AG20443 (cell line): Measurements from ENCODE around the gene MSH2.
"Not testable (repeated sequence)": the region's sequence is repeated elsewhere in the genome, so short reads cannot be mapped to it uniquely, and the experiment has no call there.

Experiments used
- DNase-seq: peaks from one replicate; pipeline ENCODE4 v3.0.0; 2012; ENCODE audit warnings: low spot score, mixed read lengths

Gene MSH2

GRCh38 chr2:47402805-47403608, at the start of gene MSH2:
Gene MSH2, plus strand, starts transcription at chr2:47403156. Its CDS starts 36 bp downstream, at chr2:47403192.
- peak; percentile 99 for DNase-seq

DNA sequence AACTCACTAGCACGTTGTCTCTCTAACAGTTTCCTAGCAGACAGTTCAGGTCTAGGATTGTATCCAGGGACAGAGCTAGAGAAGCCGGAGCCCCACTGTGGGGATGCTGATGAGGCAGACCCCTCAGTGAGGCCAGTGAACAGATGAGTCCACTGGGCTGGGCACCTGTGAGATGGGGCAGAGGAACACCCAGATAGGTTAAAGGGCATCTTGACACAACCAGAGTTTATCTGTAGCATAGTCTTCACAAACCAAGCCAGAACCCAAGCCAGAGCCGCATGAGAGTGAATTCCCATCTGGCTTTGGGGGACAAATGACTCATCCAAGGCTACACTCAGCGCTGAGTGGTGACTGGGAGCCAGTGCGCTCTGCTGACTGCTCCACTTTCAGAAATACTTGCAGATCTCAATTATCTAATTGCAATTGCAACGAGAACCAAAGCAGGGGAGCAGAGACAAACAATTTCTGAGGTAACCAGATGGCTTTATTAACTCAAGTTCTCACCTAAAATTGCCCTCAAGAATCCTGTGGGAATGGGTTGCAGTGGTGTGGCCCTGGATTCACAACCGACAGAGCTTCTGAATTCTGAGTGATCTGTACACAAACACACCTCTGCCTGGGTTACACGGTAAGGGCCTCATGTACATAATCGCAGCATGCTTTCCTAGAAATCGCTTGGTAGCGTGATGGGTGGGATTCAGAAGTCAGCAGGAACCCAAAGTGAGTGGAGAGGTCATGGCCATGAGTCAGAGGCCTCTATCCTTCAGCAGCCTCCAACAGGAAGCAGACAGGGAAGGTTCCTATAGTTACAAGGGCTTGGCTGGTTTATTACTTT, 48.7 kb upstream of the MSH2 start:
- peak; percentile 31 for DNase-seq

GRCh38 chr2:47354848-47355204, 48.1 kb upstream of the MSH2 start:
- DNase-seq: no peak

DNA sequence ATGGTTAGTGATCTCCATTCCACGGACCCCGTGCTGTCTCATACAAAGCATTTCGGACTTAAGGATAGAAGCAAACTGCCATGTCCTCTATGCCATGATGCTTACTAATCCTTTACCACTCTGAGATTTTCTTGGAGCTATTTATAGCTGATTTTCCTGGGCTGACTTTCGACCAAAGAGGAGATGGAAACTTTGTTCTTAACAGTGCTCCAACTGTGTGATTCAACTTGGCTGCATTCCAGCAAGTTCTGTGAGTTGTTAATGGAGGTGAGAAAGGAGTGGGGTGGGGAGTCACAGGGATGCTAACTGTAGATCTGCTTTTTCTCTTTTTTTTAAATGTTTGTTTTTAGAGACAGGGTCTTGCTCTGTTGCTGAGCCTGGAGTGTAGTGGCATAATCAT, 45.5 kb upstream of the MSH2 start:
- peak; percentile 19 for DNase-seq

GRCh38 chr2:47359375-47359868, 43.5 kb upstream of the MSH2 start:
- DNase-seq: no peak

DNA sequence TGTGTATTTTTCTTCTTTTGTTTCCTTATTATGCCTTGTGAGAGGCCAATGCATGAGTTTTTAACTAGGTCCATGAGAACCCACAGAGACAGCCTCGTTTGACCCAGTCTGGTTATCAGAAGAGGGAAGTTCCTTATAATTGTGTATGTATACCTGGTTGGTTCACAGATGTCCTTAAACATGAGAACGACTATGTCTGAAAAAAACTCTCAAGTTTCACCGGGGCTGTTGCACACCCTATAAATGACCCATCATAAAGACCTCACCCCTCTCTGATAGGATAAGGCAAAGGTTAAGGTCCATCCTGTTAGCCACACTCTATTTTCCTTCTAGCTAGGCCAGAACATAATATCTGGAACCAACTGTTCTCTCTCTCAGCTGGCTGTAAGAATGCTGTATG, 42.7 kb upstream of the MSH2 start:
- no peak for DNase-seq

- peak; percentile 65 for DNase-seq
These were observed 42.0 kb upstream of the MSH2 start for GRCh38 chr2:47360927-47361326.

DNA sequence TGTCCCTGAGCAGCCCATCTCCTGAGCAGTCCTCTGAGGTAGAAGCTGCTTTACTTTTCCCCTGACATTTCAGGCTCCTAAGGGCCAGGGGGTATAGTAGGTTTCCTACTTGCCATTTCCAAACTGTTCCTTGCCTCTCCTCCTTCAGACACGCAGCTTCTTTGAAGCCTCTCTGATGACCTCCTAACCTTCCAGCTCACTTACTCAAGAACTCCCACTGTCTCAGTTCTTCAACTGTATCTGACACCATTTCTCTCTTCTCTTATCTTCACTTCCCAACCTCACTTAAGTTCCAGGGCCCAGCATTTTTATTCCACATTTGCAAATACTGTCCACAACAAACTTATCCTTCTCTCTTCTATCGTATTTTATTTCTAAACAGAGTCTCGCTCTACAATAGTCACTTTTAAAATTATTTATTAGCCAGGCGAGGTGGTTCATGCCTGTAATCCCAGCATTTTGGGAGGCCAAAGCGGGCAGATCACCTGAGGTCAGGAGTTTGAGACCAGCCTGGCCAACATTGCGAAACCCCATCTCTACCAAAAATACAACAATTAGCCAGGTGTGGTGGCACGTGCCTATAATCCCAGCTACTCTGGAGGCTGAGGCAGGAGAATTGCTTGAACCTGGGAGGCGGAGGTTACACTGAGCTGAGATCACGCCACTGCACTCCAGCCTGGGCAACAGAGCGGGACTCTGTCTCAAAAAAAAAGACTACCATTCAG, 41.3 kb upstream of the MSH2 start:
- not testable (repeated sequence) for DNase-seq

GRCh38 chr2:47373747-47374146, 29.2 kb upstream of the MSH2 start:
- DNase-seq: no peak

DNA sequence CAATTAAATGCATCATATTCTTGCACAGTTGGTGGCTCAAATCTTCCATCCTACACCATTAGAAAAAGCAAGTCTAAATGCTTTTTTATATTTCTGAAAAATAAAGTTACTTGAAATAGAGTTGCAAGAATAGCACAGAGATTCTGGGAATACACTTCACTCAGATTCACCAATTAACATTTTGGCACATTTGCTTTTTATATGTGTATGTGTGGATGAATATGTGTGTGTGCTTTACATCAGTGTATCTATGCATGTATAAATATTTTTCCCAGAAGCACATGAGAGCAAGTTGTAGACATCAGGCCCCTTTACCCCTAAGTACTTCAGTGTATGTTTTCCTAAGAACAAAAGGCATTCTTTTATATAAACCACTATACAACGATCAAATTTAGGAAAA, 27.6 kb upstream of the MSH2 start:
- no peak for DNase-seq

DNA sequence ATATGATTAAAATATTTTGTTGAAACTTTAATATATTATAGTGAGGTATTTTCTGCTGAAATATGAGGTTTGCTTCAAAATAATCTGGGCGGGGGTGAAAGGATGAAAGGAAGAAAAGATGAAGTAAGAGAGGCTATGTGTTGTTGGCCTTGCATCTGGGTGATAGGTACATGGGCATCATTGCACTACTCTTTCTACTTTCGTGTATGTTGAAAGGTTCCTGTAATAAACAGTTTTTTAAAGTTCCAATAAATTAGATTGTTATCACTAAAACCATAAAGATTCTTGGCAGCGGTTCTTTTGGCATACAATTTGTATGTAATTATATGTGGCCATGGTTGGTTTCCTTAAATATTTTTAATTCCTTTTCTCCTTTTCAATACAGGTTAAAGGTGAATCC, 23.6 kb upstream of the MSH2 start:
- DNase-seq: no peak

GRCh38 chr2:47381408-47381807, 21.5 kb upstream of the MSH2 start:
- no peak for DNase-seq

DNA sequence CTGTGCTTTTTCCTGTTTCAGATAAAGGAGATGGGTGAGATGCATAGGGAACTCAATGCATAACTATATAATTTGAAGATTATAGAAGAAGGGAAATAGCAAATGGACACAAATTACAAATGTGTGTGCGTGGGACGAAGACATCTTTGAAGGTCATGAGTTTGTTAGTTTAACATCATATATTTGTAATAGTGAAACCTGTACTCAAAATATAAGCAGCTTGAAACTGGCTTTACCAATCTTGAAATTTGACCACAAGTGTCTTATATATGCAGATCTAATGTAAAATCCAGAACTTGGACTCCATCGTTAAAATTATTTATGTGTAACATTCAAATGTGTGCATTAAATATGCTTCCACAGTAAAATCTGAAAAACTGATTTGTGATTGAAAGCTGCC, 16.4 kb upstream of the MSH2 start:
- no peak for DNase-seq

DNA sequence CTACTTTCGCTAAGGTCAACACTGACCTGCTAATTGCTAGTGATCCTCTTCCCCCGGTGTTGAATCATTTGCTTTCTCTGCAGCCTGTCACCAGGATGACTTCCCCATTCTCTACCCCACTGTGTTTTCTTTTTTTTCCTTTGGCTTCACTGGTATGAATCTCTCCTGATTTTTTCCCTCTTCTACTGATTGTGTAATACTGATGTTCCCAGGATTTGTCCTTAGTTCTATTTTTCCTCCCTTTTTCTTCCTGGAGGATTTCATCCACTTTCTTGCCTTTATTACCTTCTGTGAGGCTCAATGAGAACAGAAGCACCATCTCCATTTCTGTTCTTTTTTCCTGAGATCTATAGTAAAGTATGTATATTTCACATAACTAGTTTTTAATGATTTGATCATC, 14.1 kb upstream of the MSH2 start:
- DNase-seq: no peak

DNA sequence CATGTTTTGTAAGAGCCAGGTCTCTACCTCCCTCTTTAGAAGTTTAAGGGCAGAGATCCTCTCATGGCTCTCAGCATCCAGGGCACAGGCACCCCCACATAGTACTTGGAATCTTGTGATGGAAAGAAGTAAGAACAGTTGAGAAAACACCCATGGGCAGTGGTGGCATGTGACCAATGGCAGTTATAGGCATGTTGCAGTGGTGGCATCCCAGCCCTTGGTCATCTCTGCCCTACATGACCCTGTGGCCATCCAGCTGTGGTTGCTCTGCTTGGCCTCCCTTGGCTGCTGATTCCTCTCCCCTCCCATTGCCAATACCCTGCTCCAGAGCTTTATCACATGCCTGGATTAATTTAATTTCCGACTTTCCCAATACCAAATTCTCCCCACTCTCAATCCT, 13.3 kb upstream of the MSH2 start:
- no peak for DNase-seq

DNA sequence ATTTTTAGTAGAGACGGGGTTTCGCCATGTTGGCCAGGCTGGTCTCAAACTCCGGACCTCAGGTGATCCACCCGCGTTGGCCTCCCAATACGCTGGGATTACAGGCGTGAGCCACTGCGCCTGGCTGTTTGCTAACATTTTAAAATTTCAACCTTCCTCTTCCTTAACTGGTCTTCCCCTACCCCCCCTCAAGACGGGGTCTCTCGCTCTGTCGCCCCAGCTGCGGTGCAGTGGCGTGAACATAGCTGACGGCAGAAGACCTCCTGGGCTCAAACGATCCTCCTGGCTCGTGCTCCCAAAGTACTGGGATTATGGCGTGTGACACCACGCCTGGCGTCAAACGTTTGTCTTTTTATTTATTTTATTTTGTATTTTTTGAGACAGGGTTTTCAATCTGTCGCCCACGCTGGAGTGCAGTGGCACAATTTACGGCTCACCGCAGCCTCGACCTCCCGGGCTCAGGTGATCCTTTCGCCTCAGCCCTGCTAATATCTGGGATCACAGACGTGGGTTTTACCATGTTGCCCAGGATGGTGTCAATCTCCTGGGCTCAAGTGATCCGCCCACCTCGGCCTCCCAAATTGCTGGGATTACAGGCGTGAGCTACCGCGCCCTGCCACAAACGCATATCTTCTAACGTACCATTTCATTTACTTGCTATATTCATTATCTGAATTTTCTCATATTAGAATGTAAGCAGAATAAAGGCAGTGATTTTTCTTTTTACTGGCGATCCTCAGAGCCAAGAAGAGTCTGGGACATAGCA, 984 bp upstream of the MSH2 start:
- no peak for DNase-seq

- peak; percentile 41 for DNase-seq
These were observed 476 bp upstream of the MSH2 start for GRCh38 chr2:47402555-47402804.

GRCh38 chr2:47403609-47404193, 745 bp downstream of the MSH2 start:
- DNase-seq: peak; percentile 27

- DNase-seq: no peak
These were observed 1.4 kb downstream of the MSH2 start for GRCh38 chr2:47404356-47404755.

DNA sequence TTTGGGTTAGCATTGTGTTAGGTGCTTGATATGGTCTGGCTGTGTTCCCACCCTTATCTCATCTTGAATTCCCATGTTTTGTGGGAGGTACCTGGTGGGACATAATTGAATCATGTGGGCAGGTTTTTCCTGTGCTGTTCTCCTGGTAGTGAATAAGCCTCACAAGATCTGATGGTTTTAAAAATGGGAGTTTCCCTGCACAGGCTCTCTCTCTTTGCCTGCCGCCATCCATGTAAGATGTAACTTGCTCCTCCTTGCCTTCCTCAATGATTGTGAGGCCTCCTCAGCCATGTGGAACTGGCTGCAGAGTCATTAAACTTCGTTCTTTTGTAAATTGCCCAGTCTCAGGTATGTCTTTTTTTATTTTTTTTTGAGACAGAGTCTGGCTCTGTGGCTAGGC, 2.8 kb downstream of the MSH2 start:
- DNase-seq: no peak

DNA sequence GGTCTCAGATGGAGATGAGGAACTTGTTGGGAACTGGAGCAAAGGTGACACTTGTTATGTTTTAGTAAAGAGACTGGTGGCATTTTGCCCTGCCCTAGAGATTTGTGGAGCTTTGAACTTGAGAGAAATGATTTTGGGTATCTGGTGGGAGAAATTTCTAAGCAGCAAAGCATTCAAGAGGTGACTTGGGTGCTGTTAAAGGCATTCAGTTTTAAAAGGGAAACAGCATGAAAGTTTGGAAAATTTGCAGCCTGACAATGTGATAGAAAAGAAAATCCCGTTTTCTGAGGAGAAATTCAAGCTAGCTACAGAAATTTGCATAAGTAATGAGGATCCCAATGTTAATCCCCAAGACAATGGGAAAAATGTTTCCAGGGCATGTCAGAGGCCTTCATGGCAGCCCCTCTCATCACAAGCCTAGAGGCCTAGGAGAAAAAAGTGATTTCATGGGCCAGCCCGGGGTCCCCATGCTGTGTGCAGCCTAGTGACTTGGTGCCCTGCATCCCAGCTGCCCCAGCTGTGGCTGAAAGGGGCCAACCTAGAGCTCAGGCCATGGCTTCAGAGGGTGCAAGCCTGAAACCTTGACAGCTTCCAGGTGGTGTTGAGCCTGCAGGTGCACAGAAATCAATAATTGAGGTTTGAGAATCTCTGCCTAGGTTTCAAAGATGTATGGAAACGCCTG, 3.8 kb downstream of the MSH2 start:
- DNase-seq: not testable (repeated sequence)
